GM21528 (cell line): ENCODE measurements around the gene KLHL14.

Experiments
- ATAC-seq: cut with Tn5 transposase; IDR thresholded peaks from one replicate; pipeline ENCODE4 v1.9.1; 2021; ENCODE audit warnings: mild to moderate bottlenecking, moderate library complexity; ENCODE audit not compliant: unreplicated experiment, low FRiP score

The KLHL14 gene

DNA sequence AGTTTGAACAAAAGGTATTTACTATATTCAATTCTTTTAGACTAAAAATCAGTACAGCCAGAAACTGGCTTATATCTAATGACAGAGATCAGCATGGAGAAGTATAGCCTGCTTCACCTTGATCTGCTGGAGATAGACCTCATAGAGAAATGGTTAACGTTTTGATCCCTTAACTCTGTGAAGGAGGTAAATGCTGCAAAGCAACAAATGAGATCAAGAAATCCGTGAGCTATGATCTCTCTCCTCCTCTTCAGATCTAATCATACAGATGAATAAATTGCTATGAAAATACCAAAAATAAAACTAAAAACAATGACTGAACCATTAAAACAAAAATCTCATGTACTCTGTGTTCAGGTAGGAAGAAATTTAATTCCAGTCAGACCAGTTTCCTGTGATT is 42.8 kb downstream of the KLHL14 start:
- ATAC-seq = no peak

DNA sequence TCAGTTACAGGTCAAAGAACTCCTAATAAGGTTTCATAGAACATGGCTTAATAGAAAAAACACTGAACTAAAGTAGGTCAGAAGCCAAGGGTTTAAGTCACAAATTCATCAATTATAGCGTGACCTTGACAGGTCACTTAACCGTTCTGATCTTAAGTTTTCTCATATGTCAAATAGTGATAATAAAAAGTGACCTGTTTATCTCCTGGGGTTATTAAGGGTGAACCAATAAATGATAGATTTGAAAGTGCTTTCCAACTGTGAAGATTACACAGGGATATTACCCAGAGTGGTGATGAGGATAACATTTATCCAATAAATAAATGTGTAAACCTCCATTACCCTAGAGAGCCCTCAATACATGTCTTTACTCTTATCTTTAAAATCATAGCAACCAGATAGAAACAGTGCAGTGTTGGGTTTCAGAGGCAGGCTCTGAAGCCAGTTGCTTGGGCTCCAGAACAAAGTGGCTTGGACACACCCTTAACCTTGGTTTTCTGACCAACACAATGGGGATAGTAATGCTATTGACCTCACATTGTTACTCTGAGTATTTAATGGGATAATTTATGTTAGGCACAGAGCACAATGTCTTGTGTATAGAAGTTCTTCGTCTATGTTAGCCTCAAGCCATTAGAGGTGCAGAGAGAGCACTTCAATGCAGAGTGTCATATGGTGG is 48.6 kb downstream of the KLHL14 start:
- no peak for ATAC-seq

DNA sequence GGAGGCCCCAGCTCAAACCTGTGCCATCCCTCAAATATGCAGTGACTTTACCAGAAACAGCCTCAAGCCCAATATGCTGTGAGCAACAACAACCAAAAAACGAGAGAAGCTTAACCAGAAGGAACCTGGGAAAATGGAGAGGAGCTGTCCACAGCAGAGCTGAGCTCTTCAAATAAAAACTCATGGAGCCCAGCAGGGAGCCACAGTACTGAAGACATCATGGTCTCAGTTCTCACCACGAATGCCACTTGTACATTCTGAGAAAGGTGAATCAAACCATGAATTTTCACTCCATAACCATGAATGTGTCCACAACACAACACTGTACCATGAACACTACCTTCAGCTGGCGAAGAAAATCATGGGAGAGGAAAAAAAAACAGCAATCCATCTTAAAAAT is 50.5 kb downstream of the KLHL14 start:
- ATAC-seq = no peak

DNA sequence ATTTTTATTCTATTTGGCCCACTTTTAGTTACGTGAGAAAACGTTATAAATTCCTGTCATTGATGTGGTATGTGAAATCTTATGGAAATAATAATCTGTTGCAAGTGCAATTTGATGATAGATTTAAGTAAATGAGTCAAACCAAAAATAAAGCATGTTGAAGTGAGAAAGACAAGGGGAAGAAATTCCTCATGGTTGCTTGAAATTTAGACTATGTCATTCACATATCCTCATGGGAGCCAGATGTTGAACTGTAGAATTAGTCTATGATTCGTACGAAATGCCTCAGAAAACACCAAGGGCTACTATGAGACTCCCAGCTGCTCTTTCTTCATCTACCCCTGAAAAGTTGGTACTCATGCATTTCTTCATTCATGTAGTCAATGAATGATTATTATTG is 55.7 kb downstream of the KLHL14 start:
- no peak for ATAC-seq

DNA sequence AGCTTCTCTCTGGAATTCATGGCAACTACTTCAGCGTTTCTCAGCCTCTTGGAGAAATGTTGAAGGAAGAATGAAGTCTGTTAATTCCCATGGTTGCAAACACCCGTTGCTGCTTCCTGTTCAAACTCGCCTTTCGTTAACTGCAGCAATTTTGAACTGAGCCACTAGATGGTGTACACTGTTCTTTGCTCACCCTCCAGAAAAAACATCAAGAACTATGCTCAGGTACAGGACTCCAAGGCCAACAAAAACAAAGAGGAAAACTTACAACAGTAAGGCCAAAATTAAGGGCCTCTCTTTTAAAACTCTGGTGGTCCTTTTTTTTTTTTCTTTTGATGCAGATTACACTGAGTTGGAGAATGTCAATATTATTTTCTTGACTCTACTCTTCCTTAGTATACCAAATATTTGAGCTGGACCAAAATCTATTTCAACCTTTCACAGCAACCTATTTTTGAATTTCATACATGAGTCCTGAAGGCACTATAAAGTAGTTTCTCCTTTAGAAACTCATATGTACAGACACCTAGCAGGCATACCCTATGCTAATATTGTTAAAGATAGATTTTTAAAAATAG is 58.2 kb downstream of the KLHL14 start:
- ATAC-seq = peak; percentile 97

DNA sequence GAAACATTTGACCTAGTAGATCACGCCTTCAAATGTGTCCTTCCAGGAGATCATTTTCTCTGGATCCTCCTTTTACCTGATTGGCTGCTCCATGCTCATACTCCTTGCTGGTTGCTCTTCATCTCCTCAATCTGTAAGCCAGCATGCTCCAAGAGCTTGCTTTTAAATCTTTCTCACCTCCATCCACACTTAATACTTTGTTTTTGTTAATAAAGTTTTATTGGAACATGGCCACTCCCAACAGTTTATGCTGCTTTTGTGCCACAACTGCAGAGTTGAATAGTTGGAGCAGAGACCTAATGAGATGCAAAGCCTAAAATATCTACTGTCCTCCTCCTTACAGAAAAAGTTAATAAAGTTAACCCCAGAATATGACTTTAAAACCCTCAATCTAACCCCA is 60.0 kb downstream of the KLHL14 start:
- no peak for ATAC-seq

DNA sequence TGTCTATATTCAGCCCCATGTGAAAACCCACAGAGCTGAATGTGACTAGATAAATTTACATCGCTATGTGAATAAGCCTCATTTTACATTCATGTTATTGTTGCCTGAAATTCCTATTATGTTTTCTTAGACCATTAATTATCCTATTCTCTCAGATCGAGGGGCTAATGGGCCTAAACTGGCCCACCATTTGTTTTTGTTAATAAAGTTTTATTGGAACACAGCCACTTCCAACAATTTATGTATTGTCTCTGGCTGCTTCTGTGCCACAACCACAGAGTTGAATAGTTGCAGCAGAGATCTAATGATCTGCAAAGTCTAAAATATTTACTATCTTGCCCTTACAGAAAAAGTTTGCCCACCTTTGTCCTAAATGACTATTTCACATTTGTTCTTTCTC is 61.0 kb downstream of the KLHL14 start:
- no peak for ATAC-seq

DNA sequence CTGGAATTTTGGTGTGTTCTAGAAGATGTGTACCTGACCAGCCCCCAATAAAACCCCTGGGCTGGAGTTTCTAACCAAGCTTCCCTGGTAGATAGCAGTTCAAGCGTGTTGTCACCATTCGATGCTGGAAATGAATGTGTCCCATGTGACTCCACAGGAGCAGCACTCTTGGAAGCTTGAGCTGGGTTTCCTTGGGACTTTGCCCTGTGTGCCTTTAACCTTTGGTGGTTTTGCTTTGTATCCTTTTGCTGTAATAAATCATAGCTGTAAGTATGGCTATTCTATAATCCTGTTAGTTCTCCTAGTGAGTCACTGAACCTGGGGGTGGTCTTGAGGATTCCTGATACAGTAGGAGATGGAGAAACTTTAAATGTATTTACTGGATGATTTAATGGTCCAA is 65.2 kb downstream of the KLHL14 start:
- no peak for ATAC-seq

DNA sequence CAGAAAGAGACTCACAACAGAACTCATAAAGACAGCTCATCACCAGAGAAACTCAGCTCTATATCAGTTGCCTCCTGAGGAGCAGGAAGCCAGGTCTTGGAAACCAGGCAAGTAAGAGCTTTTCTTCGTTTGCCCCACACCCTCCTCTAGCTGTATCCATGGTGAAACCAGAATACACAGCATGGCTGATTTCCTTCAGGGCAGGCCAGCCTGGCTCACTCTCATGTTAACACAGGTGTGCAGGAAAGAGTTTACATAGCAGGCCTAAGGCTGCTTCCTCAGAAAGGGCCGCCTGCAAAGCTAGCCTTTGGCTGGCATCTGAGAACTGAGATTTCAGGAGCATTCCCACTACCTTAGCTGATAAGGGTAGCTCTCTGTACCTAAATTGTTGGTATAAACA is 65.7 kb downstream of the KLHL14 start:
- ATAC-seq = no peak

DNA sequence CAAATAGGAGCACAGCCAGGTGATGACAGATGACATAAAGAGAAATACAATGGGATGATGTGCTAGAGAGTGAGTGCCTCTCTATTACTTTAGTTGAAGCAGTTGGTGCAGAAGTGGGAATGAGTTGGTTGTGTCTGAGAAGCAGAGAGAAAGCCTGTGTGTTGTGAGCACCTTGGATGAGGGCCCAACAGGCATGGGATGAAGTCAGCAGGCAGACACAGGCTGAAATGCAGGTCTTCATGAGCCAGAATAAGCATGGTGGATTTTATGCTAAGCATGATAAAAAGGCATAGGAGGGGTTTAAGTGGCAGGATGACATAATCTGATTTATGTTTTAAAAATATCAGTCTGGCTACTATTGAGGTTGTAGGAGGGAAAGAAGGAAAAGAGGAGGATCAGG is 71.5 kb downstream of the KLHL14 start:
- ATAC-seq = no peak

DNA sequence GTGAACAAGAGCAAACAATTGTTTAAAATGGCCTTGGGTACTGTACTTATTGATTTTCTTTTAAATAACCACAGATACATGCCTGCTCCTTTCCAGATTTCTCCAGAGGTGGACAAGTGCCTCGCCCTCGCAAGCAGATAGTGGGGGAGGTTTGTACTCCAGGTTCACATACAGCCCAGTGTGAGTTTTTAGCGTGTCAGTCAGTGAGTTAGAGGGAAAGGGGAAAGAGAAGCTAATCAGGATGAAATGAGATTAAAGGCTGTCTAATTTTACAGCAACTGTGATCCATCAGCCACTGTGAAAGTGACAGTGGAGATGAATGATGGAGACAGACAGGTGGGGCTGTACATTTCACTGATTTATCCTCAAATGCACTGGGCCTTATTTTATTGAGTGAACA is 74.7 kb downstream of the KLHL14 start:
- no peak for ATAC-seq

DNA sequence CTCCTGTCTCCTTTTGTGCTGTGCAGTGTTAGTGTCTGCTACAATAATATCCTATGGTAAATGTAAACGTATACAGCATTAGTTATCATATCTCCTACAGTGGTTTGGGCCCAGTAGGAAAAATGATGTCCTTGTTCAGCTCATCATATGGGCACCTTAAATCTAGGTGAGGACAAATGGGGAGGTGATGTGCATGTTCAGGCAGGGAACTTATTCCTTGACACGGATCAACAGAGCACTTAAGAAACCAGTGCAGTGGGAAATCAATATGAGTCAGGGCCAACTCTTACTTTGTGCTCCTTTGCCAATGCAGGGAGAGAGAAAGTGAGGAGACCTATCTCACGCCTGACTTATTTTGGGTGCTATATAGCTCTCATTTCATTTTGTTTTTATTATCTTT is 76.4 kb downstream of the KLHL14 start:
- no peak for ATAC-seq

DNA sequence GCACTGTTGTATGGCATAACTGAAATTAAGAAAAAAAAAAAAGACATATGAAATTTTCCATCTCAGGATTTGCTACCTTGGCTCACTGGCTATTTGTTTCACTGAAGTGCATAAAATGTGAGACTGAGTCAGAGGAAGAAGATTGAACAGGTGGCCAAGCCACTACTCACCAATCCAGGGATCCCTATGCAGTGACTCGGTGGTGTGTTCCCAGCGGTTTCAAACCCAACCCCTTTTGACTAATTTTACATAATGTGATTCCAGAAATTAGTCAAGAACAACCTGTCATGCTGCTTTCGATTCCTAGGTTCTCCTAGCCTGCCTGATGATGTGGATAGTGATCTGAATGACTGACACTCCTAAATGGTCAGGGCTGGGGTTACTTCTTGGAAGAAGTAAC is 77.3 kb downstream of the KLHL14 start:
- ATAC-seq = no peak

DNA sequence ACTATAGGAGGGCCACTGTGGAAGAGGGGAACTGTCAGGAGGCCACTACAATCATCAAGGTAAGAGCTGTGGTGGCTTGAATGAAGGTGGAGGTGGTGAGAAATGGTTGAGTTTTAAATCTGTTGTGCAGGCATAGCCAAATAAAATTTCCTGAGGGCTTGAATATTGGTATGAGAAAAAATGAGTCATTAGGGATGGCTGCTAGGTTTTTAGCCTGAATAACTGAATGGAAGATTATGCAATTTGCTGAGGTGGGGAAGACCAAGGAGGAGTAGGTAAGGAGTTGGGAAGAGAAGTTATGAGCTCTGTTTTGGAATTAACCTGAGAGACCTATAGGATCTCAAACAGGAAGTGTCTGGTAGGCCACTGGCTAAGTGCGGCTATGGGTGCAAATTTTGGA is 84.0 kb downstream of the KLHL14 start:
- ATAC-seq = no peak

DNA sequence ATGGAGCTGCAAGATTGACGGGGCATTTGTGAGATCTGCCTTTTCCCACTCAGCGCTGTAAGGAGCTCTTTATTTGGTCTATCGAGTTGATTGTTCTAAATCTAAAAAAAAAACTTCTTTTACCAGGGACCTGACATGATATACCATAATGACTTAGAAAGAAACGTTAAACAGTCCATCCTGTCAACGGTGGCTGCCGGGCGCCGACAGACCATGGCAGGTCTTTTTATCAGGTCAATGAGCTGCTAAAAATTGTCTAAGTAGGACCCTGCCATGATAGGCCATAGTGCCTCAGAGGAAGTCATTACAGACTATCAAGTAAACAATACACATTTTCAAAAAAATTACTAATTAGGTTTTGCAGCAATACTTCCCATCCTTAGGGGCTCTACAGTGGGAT is 87.9 kb downstream of the KLHL14 start:
- no peak for ATAC-seq

DNA sequence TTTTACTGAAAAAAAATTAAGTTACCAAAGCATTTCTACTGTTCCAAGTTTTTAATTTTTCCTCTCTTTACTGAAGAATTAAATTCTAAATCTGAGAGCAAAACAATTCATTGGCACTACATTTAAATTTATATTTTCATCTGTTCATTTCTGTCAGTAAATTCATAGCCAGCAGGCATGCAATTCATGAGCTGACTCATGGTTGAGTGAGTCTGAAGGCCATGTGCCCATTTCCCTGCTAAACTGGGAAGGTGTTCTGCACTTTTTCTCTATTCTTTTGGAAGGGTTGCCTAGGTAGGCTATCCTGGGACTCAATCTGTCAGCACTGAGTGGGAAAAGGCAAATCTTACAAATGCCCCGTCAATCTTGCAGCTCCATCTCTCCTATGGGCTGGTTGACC is 88.7 kb downstream of the KLHL14 start:
- ATAC-seq = no peak

DNA sequence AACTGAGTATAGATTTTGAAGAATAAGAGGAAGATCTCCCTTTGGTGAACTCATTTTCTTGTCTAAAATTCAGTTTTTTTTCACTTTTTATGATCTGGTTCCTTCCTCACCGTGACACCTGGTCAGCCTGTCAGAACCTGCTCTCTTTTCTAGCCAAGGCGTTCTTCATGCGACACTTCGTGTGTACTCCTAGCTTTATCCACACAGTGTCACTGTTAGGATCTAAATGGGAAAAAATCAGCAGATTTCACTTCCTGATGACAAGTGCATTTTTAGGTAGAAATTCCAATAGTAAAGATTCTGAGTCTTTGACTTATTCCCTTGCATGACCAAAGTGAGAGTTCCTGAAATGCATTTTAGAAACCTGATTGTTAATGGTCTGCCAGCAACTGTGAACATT is 89.8 kb downstream of the KLHL14 start:
- ATAC-seq = no peak

DNA sequence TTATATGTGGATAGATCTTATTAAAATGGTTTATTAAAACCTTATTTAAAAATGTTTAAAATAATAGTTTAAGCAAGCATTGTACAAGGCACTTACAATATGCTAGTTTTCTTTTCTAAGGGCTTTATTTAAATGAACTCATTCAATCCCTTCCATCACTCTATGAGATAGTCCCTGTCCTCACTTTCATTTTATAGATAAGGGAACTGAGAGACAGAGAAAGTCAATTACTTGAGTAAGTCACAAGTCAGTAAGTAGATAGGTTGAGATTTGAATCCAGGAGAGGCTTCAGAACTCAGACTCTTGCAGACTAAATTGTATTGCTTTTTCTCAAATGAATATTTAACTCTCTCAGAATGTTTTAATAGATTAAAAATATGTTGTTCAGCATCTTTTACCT is 95.2 kb downstream of the KLHL14 start:
- no peak for ATAC-seq

DNA sequence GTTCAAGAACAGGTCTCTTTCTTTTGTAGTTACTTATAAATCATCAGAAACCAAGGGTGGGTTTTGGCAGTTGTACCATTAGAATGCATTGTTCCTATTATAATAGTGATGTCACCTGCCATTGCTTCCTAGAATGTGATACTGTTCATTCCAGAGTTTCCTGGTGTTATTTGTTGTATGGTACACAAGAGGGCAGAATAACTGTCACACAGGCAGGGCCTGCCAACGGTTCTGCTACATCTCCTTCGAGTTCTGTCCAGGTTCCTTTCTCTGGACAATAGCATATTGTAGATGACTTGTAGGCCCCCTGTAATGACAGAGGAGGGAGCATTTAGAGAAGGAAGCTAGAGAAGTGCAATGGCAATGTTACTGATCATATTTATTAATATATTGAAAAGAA is 98.3 kb downstream of the KLHL14 start:
- ATAC-seq = no peak

DNA sequence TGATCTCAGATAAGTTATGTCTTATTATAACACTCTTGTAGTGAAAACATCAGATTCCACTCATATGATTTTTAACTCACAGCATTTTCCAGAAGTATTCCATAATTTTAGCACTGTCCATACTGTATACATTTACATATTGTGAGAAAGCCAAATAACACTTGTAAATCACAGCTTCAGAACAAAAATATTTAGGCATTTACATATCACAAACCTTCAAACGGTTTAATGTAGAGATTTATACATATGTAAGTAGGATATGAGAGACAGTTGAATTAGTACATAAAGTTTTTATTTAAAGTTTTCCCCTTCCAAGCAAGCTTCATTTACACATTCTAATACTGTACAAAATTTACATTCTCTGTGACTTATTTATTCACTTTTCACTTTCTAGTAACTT is 100.4 kb downstream of the KLHL14 start:
- ATAC-seq = no peak

DNA sequence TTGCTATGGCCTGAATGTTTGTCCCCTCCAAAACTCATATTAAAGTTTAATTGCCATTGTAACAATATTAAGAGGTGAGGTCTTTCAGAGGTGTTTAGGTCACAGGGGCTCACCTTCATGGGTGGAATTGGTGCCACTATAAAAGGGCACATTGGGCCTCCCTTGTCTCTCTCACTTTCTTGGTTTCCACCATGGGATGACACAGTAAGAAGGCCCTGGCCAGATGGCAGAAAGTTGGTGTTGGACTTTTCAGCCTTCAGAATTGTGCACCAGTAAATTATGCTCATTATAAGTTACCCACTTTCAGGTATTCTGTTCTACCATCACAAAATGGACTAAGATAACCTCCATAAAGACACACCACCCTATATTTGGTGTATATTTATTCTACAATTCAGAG is 102.1 kb downstream of the KLHL14 start:
- ATAC-seq = no peak

DNA sequence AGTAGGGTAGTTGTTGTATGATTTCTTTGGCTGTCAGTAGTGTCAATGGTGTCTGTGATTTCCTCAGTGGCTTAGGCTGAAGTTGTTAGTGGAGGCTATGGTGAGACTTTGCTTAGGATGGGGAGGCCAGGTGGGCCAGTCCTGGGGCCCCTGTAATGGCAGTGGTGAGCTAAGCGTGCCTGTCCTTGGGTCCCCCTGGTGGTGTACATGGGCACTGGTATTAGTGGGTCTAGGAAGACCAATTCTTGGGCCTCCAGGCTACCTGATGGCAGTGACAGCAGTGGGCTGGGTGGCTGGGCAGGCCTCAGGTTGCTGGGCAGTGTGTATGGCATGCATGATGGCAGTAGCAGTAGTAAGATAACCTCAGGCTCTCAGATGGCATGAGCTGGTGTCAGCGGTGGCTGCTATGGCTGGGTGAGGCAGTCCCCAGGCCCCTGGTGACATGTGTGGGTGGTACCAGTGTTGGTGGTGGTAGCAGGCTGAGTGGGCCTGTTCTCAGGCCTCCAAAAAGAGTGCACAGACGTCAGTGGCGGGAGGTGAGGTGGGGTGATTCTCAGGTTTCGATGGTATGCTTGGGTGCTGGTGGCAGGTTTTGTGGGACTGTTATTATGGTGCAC is 103.2 kb downstream of the KLHL14 start:
- no peak for ATAC-seq
